ENCODE data around the gene LATS1. TPM values are rescaled to one million over a fixed set of nuclear protein-coding genes. Genes with fewer than 3 reads are reported as not detected.
A peak's percentile ranks its signal among the peaks of the same experiment; 100 is the strongest.

The LATS1 gene
- total RNA-seq, 1 experiment from 2014 or later: 15.4 TPM

DNA sequence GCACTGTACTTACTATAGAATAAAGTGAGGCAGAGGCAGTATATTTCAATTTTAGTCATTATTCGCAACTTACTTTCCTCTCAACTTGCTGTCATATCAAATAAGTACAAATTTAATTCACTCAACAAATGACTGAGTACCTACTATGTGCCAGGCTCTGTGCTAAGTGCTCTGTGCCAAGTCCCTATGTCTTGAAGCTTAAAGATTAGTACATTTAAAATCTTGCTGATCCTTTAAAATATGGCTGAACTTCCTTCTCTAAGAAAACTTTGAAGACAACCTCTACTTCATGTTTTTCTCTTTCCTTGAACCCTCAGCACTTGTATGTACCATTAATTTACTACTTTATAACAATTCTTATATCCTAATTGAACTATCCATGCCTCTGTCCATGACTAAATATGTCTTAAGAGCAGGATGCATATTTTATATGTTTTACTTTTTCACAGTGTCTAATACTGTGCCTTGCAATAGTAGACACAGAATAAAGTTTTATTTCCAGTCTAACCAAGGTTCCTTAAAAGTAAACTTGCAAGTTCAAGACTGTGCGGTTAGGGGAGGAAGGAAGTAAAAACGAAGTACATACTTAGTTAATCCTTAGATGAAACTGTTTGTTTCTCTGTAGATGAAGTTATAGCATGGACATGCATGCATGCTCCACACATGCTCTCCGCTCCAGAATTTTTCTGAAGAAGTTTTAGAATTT is 10.0 kb upstream of the LATS1 start:
- no peak overlapping the region for H2AFZ ChIP-seq
- H3K9me3 ChIP-seq (ENCODE audit: insufficient read depth, low read depth): no peaks in the 10 kb centered on the region
- H4K20me1 ChIP-seq (ENCODE audit: insufficient read depth): no peaks in the 10 kb centered on the region
- intact Hi-C loops (cut with micrococcal nuclease; ENCODE audit: unreplicated experiment): no loop called here
- peaks cover 3% of the 10 kb centered on the region for H3F3A ChIP-seq (ENCODE audit: insufficient read depth, low read depth)
- H3K4me2 ChIP-seq: no peak overlapping the region
- H3K79me2 ChIP-seq (ENCODE audit: low read depth): no peaks in the 10 kb centered on the region
- H3K4me3 ChIP-seq: no peak overlapping the region
- H3K27ac ChIP-seq: no peak overlapping the region
- no peaks in the 10 kb centered on the region for H3K9me2 ChIP-seq (ENCODE audit: insufficient read depth)
- H3K27me3 ChIP-seq (ENCODE audit: insufficient read depth, low read depth): no peaks in the 10 kb centered on the region
- DNase-seq: no peak
- ChIA-PET CTCF (no interaction called here), POLR2A (ENCODE audit: unreplicated experiment) (no interaction called here)
- TF ChIP-seq, protein P1, sequence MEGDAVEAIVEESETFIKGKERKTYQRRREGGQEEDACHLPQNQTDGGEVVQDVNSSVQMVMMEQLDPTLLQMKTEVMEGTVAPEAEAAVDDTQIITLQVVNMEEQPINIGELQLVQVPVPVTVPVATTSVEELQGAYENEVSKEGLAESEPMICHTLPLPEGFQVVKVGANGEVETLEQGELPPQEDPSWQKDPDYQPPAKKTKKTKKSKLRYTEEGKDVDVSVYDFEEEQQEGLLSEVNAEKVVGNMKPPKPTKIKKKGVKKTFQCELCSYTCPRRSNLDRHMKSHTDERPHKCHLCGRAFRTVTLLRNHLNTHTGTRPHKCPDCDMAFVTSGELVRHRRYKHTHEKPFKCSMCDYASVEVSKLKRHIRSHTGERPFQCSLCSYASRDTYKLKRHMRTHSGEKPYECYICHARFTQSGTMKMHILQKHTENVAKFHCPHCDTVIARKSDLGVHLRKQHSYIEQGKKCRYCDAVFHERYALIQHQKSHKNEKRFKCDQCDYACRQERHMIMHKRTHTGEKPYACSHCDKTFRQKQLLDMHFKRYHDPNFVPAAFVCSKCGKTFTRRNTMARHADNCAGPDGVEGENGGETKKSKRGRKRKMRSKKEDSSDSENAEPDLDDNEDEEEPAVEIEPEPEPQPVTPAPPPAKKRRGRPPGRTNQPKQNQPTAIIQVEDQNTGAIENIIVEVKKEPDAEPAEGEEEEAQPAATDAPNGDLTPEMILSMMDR (conservative IDR thresholded peaks at IDR 0.05): no peak
- no peak for TF ChIP-seq EZH2 (IDR thresholded peaks at IDR 0.05; ENCODE audit: low read depth)
- H3K4me1 ChIP-seq (replicated peaks; ENCODE audit: insufficient read depth): no peaks in the 10 kb centered on the region
- H3K36me3 ChIP-seq (ENCODE audit: low read depth): peaks cover 5% of the 10 kb centered on the region; the same call in 1 of the 2 replicates
- BruUV-seq (replicated peaks): no TSS peak

DNA sequence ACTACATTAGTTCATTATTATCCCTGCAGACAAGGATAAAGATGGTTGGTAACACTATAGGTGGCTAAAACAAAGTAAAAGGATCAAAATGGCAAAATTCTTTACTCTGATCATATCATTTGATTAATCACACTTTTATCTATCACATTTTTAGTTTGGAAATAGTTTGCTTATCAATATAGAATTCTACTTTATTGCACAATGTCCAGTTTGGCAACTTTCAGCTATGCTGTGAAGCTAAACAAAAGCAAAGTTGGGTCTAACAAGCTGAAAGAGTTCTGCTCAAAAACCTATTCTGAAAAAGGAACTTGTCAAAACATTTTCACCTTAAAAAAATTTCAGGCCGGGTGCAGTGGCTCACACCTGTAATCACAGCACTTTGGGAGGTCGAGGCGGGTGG is 7.9 kb upstream of the LATS1 start:
- no peak for TF ChIP-seq EZH2 (IDR thresholded peaks at IDR 0.05; ENCODE audit: low read depth)
- TF ChIP-seq, protein P1 (conservative IDR thresholded peaks at IDR 0.05): no peak
- CTCF ChIA-PET: no interaction called here

DNA sequence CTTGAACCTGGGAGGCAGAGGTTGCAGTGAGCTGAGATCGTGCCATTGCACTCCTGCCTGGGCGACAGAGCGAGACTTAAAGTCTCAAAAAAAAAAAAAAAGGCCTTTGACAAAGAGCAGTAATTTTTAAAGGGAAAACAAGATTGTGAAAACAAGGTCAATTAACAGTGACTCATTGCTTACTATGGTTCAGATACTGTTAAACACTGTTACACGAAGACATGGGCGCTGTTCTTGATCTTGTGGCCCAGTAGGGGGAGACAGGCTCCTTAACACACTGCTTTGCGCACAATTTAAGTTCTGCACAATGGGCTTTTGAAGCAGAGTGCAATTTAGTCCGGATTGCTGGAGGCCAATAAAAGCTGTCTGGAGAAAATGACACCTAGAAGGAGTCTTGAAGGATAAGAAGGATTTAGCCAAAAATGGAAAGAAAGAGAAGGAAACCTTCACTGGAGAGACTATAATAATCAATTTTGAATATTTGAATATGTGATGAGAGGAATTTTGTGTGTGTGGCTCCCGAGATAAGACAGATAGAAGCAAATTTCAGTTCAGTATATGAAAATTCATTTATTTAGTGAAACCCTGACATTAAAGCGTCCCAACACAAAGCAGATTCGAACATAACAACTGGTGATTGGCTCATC is 6.0 kb upstream of the LATS1 start:
- Histone ChIP-seq H3K79me2 (ENCODE audit: low read depth) (no peaks in the 10 kb centered on the region), H2AFZ (no peak overlapping the region), H3K27ac (no peak overlapping the region), H3K4me3 (no peak overlapping the region), H3F3A (ENCODE audit: insufficient read depth, low read depth) (peaks cover 3% of the 10 kb centered on the region), H3K27me3 (ENCODE audit: insufficient read depth, low read depth) (no peaks in the 10 kb centered on the region), H3K36me3 (ENCODE audit: low read depth) (peaks cover 4% of the 10 kb centered on the region; the same call in 1 of the 2 replicates), H3K9me3 (ENCODE audit: insufficient read depth, low read depth) (no peaks in the 10 kb centered on the region), H3K4me1 (replicated peaks; ENCODE audit: insufficient read depth) (0 out of 2 replicates have a peak, but pooled peaks cover 5% of the 10 kb centered on the region), H3K4me2 (no peak overlapping the region), H4K20me1 (ENCODE audit: insufficient read depth) (no peaks in the 10 kb centered on the region), H3K9me2 (ENCODE audit: insufficient read depth) (no peaks in the 10 kb centered on the region)
- no peak for TF ChIP-seq EZH2 (IDR thresholded peaks at IDR 0.05; ENCODE audit: low read depth)
- TF ChIP-seq, protein P1 (conservative IDR thresholded peaks at IDR 0.05): peak; percentile 66
- POLR2A ChIA-PET (ENCODE audit: unreplicated experiment): no interaction called here
- peak; percentile 11 to 51 for DNase-seq
- CTCF ChIA-PET: interaction anchor here (0.7 kb wide), 1 partner anchor 198 kb away, joined by 4 read pairs; no protein-coding TSS in a partner anchor
- intact Hi-C loops (cut with micrococcal nuclease; ENCODE audit: unreplicated experiment): loop anchor here (5.0 kb wide), 1 partner anchor 203 kb away; no protein-coding TSS in a partner anchor
- BruUV-seq (replicated peaks): no TSS peak

More for the DNA sequence above, 7.9 kb upstream of the LATS1 start:
- Histone ChIP-seq H2AFZ (no peak overlapping the region), H3K27me3 (ENCODE audit: insufficient read depth, low read depth) (no peaks in the 10 kb centered on the region), H3K4me3 (no peak overlapping the region), H4K20me1 (ENCODE audit: insufficient read depth) (no peaks in the 10 kb centered on the region), H3K27ac (no peak overlapping the region), H3K4me1 (replicated peaks; ENCODE audit: insufficient read depth) (no peaks in the 10 kb centered on the region), H3K79me2 (ENCODE audit: low read depth) (no peaks in the 10 kb centered on the region), H3K4me2 (no peak overlapping the region), H3F3A (ENCODE audit: insufficient read depth, low read depth) (peaks cover 3% of the 10 kb centered on the region), H3K36me3 (ENCODE audit: low read depth) (peaks cover 4% of the 10 kb centered on the region; the same call in 1 of the 2 replicates), H3K9me2 (ENCODE audit: insufficient read depth) (no peaks in the 10 kb centered on the region), H3K9me3 (ENCODE audit: insufficient read depth, low read depth) (no peaks in the 10 kb centered on the region)
- BruUV-seq (replicated peaks): no TSS peak
- POLR2A ChIA-PET (ENCODE audit: unreplicated experiment): no interaction called here
- DNase-seq: no peak
- intact Hi-C loops (cut with micrococcal nuclease; ENCODE audit: unreplicated experiment): no loop called here
